Measurements from ENCODE around the gene SHOC2. TPM values are rescaled to one million over a fixed set of nuclear protein-coding genes. Genes with fewer than 3 reads are reported as not detected.

Gene SHOC2
- total RNA-seq, 1 experiment from 2014 or later = 17.5 TPM

GRCh38 chr10:110916554-110917346 lies 2.7 kb upstream of the SHOC2 start:
- no peak for DNase-seq
- no peaks in the 10 kb centered on the region for H3K27me3 ChIP-seq (ENCODE audit: control insufficient read depth, insufficient read depth, low read length)
- no peak overlapping the region for H3K4me3 ChIP-seq (ENCODE audit: insufficient read depth, low read depth, low read length)
- peaks cover 2% of the 10 kb centered on the region; the same call in 1 of the 2 replicates for H3K36me3 ChIP-seq (replicated peaks; ENCODE audit: control insufficient read depth, insufficient read depth, low read length)

GRCh38 chr10:110918269-110918642 lies 1.1 kb upstream of the SHOC2 start:
- Histone ChIP-seq H3K4me3 (ENCODE audit: insufficient read depth, low read depth, low read length) (peak overlapping the region; percentile 79), H3K27me3 (ENCODE audit: control insufficient read depth, insufficient read depth, low read length) (no peaks in the 10 kb centered on the region), H3K36me3 (replicated peaks; ENCODE audit: control insufficient read depth, insufficient read depth, low read length) (peaks cover 2% of the 10 kb centered on the region; the same call in 1 of the 2 replicates)
- no peak for DNase-seq

- peak; percentile 91 for DNase-seq
- Histone ChIP-seq H3K4me3 (ENCODE audit: insufficient read depth, low read depth, low read length) (peak within 1 kb of the TSS; percentile 81), H3K27me3 (ENCODE audit: control insufficient read depth, insufficient read depth, low read length) (no peaks in the 10 kb centered on the region), H3K36me3 (replicated peaks; ENCODE audit: control insufficient read depth, insufficient read depth, low read length) (peaks cover 2% of the 10 kb centered on the region; the same call in 1 of the 2 replicates)
Measured at GRCh38 chr10:110918643-110919348, 608 bp upstream of the SHOC2 start, which contains the start of gene BBIP1. Gene BBIP1, minus strand, starts transcription at chr10:110919180. Its CDS starts 1,023 bp downstream, at chr10:110918157.

- DNase-seq = peak; percentile 61
- Histone ChIP-seq H3K4me3 (ENCODE audit: insufficient read depth, low read depth, low read length) (peak overlapping the region; percentile 81), H3K36me3 (replicated peaks; ENCODE audit: control insufficient read depth, insufficient read depth, low read length) (peaks cover 2% of the 10 kb centered on the region; the same call in 1 of the 2 replicates), H3K27me3 (ENCODE audit: control insufficient read depth, insufficient read depth, low read length) (no peaks in the 10 kb centered on the region)
Measured at GRCh38 chr10:110919971-110920881, 822 bp downstream of the SHOC2 start.

- no peaks in the 10 kb centered on the region for H3K36me3 ChIP-seq (replicated peaks; ENCODE audit: control insufficient read depth, insufficient read depth, low read length)
- no peaks in the 10 kb centered on the region for H3K27me3 ChIP-seq (ENCODE audit: control insufficient read depth, insufficient read depth, low read length)
- H3K4me3 ChIP-seq (ENCODE audit: insufficient read depth, low read depth, low read length) = no peak overlapping the region
- no peak for DNase-seq
Measured at GRCh38 chr10:110923856-110924493, 4.6 kb downstream of the SHOC2 start.

GRCh38 chr10:110927461-110927860 lies 8.1 kb downstream of the SHOC2 start:
- Histone ChIP-seq H3K36me3 (replicated peaks; ENCODE audit: control insufficient read depth, insufficient read depth, low read length) (no peaks in the 10 kb centered on the region), H3K27me3 (ENCODE audit: control insufficient read depth, insufficient read depth, low read length) (no peaks in the 10 kb centered on the region), H3K4me3 (ENCODE audit: insufficient read depth, low read depth, low read length) (no peak overlapping the region)
- DNase-seq = no peak

- H3K4me3 ChIP-seq (ENCODE audit: insufficient read depth, low read depth, low read length) = no peak overlapping the region
- H3K27me3 ChIP-seq (ENCODE audit: control insufficient read depth, insufficient read depth, low read length) = no peaks in the 10 kb centered on the region
- no peak for DNase-seq
- H3K36me3 ChIP-seq (replicated peaks; ENCODE audit: control insufficient read depth, insufficient read depth, low read length) = no peaks in the 10 kb centered on the region
Measured at GRCh38 chr10:110931769-110932381, 12.5 kb downstream of the SHOC2 start.

GRCh38 chr10:110932505-110933180 lies 13.2 kb downstream of the SHOC2 start:
- DNase-seq = no peak
- H3K36me3 ChIP-seq (replicated peaks; ENCODE audit: control insufficient read depth, insufficient read depth, low read length) = no peaks in the 10 kb centered on the region
- H3K4me3 ChIP-seq (ENCODE audit: insufficient read depth, low read depth, low read length) = no peak overlapping the region
- H3K27me3 ChIP-seq (ENCODE audit: control insufficient read depth, insufficient read depth, low read length) = no peaks in the 10 kb centered on the region

- no peak for DNase-seq
- Histone ChIP-seq H3K27me3 (ENCODE audit: control insufficient read depth, insufficient read depth, low read length) (no peaks in the 10 kb centered on the region), H3K4me3 (ENCODE audit: insufficient read depth, low read depth, low read length) (no peak overlapping the region), H3K36me3 (replicated peaks; ENCODE audit: control insufficient read depth, insufficient read depth, low read length) (no peaks in the 10 kb centered on the region)
Measured at GRCh38 chr10:110936757-110937156, 17.4 kb downstream of the SHOC2 start.

- no peaks in the 10 kb centered on the region for H3K27me3 ChIP-seq (ENCODE audit: control insufficient read depth, insufficient read depth, low read length)
- no peak for DNase-seq
- H3K4me3 ChIP-seq (ENCODE audit: insufficient read depth, low read depth, low read length) = no peak overlapping the region
- H3K36me3 ChIP-seq (replicated peaks; ENCODE audit: control insufficient read depth, insufficient read depth, low read length) = no peaks in the 10 kb centered on the region
Measured at GRCh38 chr10:110939419-110939818, 20.0 kb downstream of the SHOC2 start.

- Histone ChIP-seq H3K27me3 (ENCODE audit: control insufficient read depth, insufficient read depth, low read length) (no peaks in the 10 kb centered on the region), H3K36me3 (replicated peaks; ENCODE audit: control insufficient read depth, insufficient read depth, low read length) (no peaks in the 10 kb centered on the region), H3K4me3 (ENCODE audit: insufficient read depth, low read depth, low read length) (no peak overlapping the region)
- no peak for DNase-seq
Measured at GRCh38 chr10:110944792-110945396, 25.5 kb downstream of the SHOC2 start.

- Histone ChIP-seq H3K27me3 (ENCODE audit: control insufficient read depth, insufficient read depth, low read length) (no peaks in the 10 kb centered on the region), H3K36me3 (replicated peaks; ENCODE audit: control insufficient read depth, insufficient read depth, low read length) (no peaks in the 10 kb centered on the region), H3K4me3 (ENCODE audit: insufficient read depth, low read depth, low read length) (no peak overlapping the region)
- DNase-seq = no peak
Measured at GRCh38 chr10:110946496-110946895, 27.1 kb downstream of the SHOC2 start.

- H3K36me3 ChIP-seq (replicated peaks; ENCODE audit: control insufficient read depth, insufficient read depth, low read length) = no peaks in the 10 kb centered on the region
- no peaks in the 10 kb centered on the region for H3K27me3 ChIP-seq (ENCODE audit: control insufficient read depth, insufficient read depth, low read length)
- no peak for DNase-seq
- H3K4me3 ChIP-seq (ENCODE audit: insufficient read depth, low read depth, low read length) = no peak overlapping the region
Measured at GRCh38 chr10:110947061-110947595, 27.7 kb downstream of the SHOC2 start.
